Activated T-cell treated with anti-CD3 and anti-CD28 coated beads for 24 hours (primary cell): Measurements from ENCODE around the gene CEBPB.

Experiments
- DNase-seq: peaks from one replicate; pipeline ENCODE4 v3.0.0-alpha.2; 2020; ENCODE audit warnings: low read depth

Gene CEBPB

GRCh38 chr20:50214226-50215024 is 23.8 kb downstream of the CEBPB start:
- DNase-seq = no peak

DNA sequence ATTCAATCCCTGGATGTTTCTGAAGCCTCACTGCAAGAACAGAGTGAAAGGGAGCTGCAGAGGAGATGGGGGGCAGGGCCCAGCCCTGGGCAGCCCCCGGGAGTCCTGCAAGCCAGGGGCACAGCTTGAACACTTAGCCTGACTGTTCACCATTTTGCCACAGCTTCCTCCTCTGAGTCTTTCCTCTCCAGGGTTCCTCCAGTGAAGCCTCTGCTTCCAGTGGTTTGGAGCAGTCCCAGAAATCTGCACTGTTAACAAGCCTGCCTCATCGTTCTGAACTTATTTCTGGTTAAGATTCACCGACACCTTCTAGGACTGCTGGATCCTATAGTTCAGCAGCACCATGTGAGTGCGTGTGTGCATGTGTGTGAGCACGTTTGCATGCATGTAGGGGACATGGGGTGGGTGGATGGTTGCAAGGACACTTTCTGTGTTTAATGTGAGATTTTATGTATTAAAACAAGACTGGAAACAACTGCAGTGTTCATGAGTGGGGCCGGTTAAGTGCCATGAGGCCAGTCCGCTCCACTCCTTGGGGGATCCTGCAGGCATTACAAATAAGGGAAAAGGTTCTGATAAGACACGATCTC is 24.6 kb downstream of the CEBPB start:
- DNase-seq = no peak

DNA sequence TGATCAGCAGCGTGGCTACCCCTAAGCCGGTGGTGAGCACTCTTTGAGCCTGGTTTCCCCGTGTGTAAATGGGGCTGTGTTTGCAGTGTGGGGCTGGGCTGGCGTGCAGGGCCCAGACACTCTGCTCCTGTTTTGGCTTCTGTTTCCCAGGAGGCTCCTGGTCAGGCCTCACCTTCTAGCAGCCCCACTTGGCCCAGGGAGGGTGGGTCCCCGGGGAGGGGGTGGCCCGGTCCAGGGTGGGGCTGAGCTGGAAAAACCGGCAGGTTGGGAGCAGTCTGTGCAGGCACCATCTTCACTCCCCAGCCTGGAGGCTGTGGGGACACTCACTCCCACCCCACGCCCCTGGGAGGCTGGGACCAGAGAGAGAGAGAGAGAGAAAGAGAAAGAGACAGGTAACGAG is 25.3 kb downstream of the CEBPB start:
- DNase-seq = no peak

DNA sequence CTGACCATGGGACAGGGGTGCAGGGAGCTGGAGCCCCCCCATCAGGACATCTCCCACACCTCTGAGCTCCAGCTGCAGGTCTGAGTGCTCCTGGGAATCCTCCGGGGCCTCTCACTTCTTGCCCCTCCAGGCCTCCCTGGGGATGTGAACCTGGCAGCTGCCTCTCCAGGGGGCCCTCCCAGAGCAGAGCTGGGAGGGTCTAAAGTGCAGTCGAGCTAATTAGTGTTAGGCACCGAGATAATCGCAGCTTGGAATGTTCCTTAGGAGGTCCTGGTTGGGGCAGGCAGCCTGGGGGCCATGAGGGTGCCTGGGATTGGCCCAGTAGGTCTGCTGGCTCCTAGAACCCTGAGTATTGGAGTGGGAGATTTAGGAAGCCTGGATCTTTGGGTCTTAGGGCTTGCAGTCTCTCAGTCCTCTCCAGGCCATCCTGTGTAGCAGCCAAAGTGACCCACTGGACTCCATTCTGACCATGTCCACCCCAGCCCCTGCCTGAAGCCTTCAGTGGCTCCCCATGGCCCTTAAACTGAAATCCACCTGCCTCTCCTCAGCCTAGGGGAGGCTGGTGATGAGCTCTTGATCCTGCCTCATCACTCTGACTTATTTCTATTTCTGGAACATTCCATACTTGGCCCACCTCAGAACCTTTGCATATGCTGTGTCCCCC is 26.0 kb downstream of the CEBPB start:
- no peak for DNase-seq

- no peak for DNase-seq
Measured at GRCh38 chr20:50217207-50217949, 26.7 kb downstream of the CEBPB start.

DNA sequence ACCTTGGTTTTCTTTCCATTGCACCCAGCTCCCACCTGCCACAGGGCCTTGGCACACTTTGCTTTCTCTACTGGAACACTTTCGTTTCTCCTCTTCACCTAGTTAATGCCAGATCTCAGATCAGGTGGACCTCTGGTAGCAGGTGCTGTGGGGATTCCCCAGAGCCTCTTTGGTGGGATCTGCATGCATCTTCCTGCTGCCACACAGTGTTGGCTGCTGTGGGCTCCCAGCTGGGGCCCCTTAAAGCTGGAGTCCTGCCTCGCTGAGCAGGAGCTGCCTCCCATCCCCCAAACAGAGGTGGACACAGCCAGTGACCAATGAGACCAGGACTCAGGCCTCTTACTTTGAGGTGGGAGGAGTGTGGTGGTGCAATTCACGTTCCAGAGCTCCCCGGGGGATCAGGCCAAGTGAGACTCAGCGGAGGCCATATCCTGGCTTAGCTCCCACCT is 28.4 kb downstream of the CEBPB start:
- DNase-seq = no peak

- DNase-seq = no peak
Measured at GRCh38 chr20:50219600-50219999, 29.0 kb downstream of the CEBPB start.

DNA sequence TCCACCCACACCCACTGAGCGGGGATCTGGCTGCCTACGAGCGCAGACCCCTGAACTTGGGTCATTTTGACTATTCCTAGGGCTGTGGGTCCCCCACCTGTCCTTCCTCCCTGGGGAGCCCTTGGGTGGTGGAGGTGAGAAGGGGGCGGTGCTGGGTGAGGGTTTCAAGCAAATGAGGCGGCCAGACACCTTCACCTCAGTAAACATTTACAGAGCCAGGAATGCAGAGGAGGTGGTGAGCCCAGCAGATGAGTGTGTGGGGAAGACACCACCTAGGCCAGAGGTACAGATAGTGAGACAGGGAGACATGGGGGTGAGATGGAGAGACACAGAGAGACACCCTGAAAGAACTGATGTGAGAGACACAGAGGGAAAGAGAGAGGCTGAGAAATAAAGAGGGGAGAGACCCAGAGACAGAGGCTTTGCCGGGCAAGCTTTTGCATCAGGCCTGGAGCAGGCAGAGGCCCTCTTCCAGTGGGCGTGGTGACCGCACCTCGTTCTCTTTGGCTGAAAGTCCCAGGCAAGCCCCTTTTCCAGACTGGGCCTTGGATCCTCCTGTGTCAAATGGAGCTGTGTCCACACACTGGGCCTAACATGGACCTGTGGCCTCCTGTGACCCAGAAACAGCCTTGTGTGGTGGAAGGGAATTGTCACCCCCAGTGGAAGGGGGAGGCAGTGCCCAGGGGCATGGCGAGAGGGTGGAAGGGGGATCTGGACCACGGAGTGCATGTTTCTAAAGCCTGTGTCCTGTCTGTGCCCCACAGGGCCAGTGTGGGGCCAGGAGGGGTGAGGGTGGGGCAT is 29.7 kb downstream of the CEBPB start:
- no peak for DNase-seq

DNA sequence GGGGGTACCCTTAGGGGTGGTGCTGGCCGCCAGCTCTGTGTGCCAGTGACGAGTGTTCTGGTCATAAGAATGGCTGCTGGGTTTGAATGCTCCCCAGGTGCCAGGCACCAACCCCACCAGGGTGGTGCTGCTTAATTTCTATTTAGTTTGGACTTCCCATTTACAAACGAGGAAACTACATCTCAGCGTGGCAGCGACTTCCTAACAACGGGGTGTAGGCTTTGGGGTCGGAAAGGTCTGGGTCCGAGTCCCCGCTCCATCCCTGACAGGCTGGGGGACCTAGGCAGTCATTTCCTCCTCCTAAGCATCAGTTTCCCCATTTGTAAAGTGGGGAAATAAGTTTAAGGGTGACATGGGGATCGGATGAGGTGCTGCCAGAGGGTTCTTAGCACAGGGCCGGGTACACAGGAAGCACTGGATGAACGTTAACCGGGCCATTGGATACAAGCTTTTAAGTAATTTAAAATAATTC is 30.3 kb downstream of the CEBPB start:
- no peak for DNase-seq

- no peak for DNase-seq
Measured at GRCh38 chr20:50221501-50222308, 31.1 kb downstream of the CEBPB start.

GRCh38 chr20:50222309-50223038 is 31.8 kb downstream of the CEBPB start:
- no peak for DNase-seq

DNA sequence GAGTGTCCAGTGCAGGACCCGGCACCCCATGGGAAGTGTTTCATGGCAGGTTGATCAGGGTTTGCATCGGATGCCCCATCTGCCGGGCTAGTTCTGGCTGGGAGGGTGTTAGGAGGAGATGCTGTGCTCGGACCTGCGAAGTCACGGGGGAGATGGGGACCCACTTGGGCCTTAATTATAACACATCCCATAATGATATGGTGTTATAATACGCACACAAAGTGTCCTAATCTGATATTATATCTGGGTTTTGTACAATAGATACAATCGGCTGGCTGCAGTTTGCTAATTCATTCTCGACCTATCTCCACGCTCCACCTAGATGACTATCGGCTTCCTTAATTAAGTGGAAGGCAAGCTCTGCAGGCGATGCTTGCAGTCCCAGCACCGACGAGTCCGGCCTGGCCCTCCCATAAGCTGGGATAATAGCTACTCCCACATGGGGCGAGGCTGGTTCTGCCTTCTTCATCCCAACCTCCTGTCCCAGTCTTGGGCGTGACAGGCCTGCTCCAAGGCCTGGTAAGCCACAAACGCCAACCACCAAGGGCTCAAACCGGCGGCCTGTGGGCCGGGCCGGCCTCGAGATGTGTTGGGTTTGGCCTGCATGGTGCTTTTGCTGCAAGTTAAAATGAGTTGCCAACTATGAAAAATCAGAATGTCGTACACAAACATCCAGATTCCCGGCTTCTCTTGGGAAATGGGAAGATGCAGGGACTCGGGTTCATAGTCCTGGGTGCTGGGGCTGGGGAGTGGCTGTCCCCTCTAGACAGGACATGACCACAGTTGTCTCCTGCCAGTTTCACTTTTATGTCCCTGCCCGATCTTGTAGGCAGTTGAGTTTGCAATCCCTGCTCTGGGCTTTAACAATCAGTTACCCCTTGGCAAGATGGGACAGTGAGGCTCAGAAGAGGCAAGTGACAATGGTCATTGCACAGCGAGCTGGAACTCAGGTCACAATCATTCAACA is 32.7 kb downstream of the CEBPB start:
- no peak for DNase-seq

DNA sequence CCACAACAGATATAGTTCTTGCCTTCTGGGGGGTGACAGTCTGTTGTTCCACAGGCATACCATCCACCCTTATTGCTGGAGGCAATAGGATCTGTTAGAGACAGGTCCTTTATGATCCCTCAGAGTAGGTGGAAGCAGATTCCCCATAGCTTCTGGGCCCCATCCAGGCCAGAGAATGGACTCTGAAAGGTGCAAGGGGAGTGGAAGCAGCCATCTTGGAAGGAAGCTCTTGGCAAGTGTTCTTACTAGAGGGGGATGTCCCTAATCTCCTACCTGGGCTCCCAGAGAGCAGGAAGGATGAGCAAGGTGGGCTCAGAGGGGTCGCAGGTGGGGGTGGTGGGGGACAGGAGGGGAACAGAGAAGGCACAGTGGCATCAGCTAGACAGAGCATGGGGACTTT is 33.4 kb downstream of the CEBPB start:
- DNase-seq = no peak

DNA sequence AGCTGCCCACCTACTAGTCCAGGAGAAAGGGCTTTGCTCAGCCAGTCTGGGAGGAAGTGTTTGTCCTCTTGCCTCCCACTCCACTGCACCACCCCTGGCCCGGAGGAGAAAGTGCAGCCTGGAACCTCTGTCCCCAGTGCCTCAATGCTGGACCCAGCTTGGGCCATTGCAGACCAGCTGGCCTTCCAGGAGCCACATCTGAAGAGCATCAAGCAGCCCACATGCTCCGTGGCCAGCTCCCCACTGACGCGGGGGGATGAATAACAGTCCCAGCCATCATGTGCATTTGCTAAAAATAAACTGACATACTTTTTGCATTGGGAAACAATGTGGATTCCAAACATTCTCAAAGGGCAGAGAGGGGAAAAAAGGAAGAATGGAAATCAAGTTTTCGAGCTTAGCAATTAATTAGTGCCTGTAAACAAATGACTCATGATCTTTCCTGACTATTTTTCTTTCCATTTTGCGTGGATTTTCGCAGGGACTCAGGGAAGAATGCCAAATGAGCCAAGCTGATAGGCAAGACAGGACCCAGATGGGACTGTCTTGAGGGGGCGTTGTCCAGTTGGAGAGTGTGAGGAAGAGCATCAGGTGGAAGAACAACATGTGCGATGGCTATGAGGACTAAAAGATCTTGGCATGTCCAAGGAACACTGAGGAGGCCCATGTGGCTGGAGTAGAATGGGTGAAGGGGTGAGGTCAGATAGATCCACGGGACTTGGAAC is 34.1 kb downstream of the CEBPB start:
- DNase-seq = no peak

DNA sequence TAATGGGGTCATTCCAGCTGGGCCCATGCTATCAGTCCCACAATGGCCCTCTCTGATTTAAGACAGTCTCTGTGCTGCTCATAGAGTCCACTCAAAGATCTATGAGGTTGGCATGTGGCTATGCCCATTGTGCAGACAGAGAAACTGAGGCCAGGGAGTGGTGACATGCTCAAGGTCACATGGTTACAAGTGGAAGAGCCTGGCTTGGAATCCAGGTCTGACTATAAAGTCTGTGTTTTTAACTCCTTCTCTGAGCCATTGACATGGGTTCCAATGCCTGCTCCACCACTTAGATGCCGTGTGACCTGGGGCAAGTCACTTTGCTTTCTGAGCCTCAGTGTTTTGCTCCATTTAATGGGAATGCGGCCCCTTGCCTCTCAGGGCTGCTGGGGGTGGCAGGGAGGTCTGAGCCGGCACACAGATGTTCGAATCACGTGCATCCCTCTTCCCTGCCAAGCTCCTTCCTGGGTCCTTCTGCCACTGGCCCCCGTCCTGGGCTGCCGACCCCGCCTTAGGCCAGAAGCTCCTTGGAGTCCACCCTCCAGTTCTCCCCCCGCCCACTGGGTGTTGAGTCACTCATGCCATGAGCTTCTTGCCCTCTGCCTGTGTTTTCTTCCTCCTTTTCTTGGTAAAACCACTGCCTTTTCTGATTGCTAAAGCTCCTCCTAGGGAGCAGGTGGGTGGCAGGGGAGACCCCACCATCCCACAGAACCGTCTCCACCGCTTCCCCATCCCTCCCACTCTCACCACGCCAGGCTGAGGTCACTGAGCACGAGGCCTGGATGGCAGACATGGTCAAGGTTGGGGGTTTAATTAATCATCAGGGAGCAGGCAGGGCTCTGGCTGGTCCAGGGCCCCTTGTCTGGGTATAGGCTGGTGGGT is 35.7 kb downstream of the CEBPB start:
- DNase-seq = no peak

GRCh38 chr20:50227506-50227905 is 36.9 kb downstream of the CEBPB start:
- DNase-seq = no peak

GRCh38 chr20:50229156-50229607 is 38.6 kb downstream of the CEBPB start:
- DNase-seq = no peak
